Parietal lobe (tissue), 2 donors: ENCODE data around the gene PANK1. TPM values are rescaled to one million over a fixed set of nuclear protein-coding genes. Genes with fewer than 3 reads are reported as not detected.

Experiments used
- small RNA-seq: library from RNA; depleted of rRNA; stranded (forward); fragments of <200 nt; gene quantifications from one replicate; pipeline ENCODE3, GENCODE V24; 2014; ENCODE audit warnings: low replicate concordance
- total RNA-seq: library from RNA; depleted of rRNA; stranded (reverse); fragments of >200 nt; gene quantifications from one replicate; pipeline ENCODE4 v1.2.3, GENCODE V29; 2014

The PANK1 gene
- total RNA-seq = 36.0 TPM

DNA sequence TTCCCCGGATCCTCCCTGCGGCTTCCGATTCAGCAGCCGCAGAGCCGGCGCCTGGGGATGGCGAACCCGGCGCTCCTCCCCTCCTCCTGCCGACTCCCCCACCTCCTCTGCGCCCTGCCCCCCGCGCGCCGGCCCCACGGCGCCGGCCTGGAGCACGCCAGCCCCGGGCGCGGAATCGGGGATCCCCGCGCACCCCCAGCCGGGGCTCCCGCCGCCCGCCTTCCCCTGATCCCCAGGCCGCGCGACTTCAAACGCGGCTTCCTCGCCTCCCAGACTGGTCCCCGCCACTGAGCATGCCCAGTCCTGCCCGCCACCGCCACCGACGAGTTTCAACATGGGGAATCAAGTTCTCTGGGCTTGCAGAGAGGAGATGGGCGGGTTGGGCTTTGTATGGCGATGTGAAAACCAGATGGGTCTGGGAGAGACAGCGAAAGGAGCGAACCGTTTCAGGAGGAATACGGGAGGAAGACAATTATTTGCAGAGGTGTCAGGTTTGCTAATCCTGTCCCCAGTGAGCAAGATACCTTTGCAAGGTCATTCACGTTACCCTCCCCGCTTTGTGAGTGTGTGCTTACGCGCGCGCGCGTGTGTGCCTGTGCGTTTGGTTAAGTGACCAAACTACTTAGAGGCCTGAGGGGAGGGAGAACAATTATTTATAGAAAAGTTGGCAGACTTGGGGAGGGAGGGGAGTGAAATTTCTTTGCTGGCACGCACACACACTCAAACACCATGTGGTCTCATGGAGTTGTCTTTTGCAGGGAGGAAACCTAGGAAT lies at the start of gene PANK1:
Gene PANK1, minus strand, starts transcription at position 276 of the 775 bp plus-strand sequence. CDS start 351 bp downstream, outside the sequence.

DNA sequence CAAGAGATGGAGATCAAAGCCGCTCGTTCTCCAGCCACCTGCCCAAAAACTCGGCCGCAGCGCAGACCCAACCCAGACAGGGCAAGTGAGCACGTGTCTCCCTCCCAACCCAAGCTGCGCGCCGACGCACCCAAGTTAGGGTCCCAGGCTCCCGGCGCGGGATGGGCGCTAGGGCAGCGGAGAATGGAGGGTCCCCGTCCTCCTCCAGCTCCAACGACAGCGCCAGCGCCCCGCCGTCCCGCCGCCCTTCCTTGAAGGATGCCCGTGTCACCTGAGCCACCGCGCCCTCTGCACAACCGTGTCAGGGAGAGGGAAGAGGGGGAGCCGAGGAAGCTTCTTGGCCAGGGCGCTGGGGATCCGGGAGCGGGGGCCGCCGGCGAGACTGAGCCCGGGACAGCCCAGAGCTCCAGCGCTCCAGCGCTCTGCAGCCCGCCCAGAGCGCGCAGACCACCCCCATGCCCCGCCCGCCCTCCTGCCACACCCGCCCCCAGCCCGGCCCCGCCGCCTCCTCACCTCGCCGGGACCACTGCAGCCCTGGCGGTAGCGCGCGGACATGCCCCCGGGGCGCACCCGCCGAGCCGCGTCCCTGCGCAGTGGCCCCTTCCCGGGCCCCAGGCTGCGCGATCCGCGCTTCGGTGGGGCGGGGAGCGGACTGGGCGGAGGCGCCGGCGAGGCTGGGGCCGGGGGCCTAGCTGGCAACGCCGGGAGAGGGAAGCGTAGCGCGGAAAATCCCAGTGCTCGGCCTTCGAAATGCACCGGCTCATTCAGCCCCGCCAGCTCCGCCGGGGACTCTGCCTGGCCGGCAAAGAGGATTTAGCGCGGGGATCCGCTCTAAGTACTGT lies 109.7 kb downstream of the PANK1 start, which contains the start of gene SLC16A12:
Gene SLC16A12, minus strand, starts transcription at position 424 of the 842 bp plus-strand sequence. CDS start 73,016 bp downstream, outside the sequence.

Small RNA genes within 50 kb of the gene (small RNA-seq; reads per million reads assigned to genes)
- 226 reads per million, percentile 96 among the genes with 10 or more reads in this experiment for gene MIR107

Other genes starting within 250 kb of the PANK1 start
- gene IFIT5, start 230.7 kb downstream of the PANK1 start, total RNA-seq = 32.9 TPM
- 2.2 TPM for gene SLC16A12, start 109.6 kb downstream of the PANK1 start, total RNA-seq
- 13.1 TPM for gene KIF20B, start 56.3 kb upstream of the PANK1 start, total RNA-seq